Progenitor cell of endocrine pancreas (in vitro differentiated cells): ENCODE results near the gene ADARB2. TPM values are rescaled to one million over a fixed set of nuclear protein-coding genes. Genes with fewer than 3 reads are reported as not detected.

ENCODE experiments used
- DNase-seq: peaks from one replicate; pipeline ENCODE4 v3.0.0; 2021; ENCODE audit warnings: low spot score; ENCODE audit not compliant: unreplicated experiment
- H3K27ac Mint-ChIP-seq: 2 replicates; pipeline ENCODE4 v1.8.0; 2021; ENCODE audit warnings: mild to moderate bottlenecking, moderate library complexity, mixed read lengths
- H3K27me3 Mint-ChIP-seq: 2 replicates; pipeline ENCODE4 v1.8.0; 2021; ENCODE audit warnings: mixed read lengths
- H3K36me3 Mint-ChIP-seq: 2 replicates; pipeline ENCODE4 v1.8.0; 2022; ENCODE audit warnings: mixed read lengths; ENCODE audit not compliant: insufficient read depth
- H3K4me1 Mint-ChIP-seq: 2 replicates; pipeline ENCODE4 v1.8.0; 2021; ENCODE audit warnings: low read depth, mixed read lengths
- H3K4me3 Mint-ChIP-seq: 2 replicates; pipeline ENCODE4 v1.8.0; 2021; ENCODE audit warnings: low read depth, mild to moderate bottlenecking, moderate library complexity, mixed read lengths
- H3K9me3 Mint-ChIP-seq: 2 replicates; pipeline ENCODE4 v1.8.0; 2021; ENCODE audit warnings: low read depth, mixed read lengths
- total RNA-seq: library from RNA; stranded (reverse); gene quantifications from 2 replicates; pipeline ENCODE4 v1.2.1, GENCODE V29; 2021
- TF ChIP-seq, protein P1 (sequence below): fragments of 200-600 bp; sonication (generic); IDR thresholded peaks from one replicate; pipeline ENCODE4 v1.5.0; 2021; ENCODE audit warnings: antibody characterized with exemption, mild to moderate bottlenecking; ENCODE audit not compliant: unreplicated experiment

ADARB2 gene
- total RNA-seq, 1 donor from 2014 or later = 1.3 TPM

DNA sequence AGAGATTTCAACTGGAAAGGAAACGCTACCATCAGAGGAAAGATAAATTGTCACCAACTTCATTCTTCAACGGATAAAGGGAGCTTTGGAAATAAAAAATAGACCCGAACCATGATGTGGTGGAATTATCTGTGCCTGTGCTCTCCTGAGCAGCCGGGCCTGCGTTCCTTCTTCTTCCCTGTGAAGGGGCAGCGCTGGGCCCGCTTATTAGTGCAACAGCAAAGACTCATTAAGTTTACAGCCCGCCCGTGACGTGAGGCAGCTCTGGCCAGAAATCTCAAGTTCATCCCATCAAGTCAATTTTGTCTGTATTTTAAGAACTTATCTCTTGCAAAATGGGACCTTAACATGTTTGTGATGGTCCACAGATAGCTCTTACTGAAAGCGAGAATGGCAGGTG, 193.7 kb downstream of the ADARB2 start:
- H3K36me3 Mint-ChIP-seq = peaks cover 2% of the 10 kb centered on the region
- TF ChIP-seq, protein P1, sequence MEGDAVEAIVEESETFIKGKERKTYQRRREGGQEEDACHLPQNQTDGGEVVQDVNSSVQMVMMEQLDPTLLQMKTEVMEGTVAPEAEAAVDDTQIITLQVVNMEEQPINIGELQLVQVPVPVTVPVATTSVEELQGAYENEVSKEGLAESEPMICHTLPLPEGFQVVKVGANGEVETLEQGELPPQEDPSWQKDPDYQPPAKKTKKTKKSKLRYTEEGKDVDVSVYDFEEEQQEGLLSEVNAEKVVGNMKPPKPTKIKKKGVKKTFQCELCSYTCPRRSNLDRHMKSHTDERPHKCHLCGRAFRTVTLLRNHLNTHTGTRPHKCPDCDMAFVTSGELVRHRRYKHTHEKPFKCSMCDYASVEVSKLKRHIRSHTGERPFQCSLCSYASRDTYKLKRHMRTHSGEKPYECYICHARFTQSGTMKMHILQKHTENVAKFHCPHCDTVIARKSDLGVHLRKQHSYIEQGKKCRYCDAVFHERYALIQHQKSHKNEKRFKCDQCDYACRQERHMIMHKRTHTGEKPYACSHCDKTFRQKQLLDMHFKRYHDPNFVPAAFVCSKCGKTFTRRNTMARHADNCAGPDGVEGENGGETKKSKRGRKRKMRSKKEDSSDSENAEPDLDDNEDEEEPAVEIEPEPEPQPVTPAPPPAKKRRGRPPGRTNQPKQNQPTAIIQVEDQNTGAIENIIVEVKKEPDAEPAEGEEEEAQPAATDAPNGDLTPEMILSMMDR = no peak
- no peak overlapping the region for H3K27ac Mint-ChIP-seq
- H3K27me3 Mint-ChIP-seq = peaks cover 6% of the 10 kb centered on the region
- peaks cover 2% of the 10 kb centered on the region for H3K4me1 Mint-ChIP-seq
- H3K9me3 Mint-ChIP-seq = no peaks in the 10 kb centered on the region
- no peak overlapping the region for H3K4me3 Mint-ChIP-seq
- no peak for DNase-seq

DNA sequence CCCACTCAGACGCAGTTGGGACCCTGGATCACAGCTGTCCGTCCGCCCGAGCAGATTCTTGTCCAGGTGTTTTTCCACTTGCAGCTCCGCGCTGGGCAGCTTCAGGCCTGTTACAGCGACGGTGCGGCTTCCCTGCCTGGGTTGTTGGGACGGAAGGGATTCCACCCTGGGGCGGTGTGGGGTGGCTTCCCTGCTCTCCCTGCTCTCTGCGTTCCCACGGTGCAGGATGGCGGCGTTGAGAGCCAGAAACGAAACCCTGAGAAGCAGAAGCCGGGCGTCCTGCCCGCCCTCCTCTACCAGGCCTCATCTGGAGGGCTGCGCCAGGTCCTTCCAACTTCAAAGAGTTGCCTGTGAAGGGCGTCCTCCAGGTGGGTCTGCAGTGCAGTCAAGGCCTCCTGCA, 194.4 kb downstream of the ADARB2 start:
- Mint-ChIP-seq H3K36me3 (peaks cover 2% of the 10 kb centered on the region), H3K27me3 (peaks cover 6% of the 10 kb centered on the region), H3K9me3 (no peaks in the 10 kb centered on the region), H3K4me3 (no peak overlapping the region), H3K4me1 (peaks cover 2% of the 10 kb centered on the region), H3K27ac (no peak overlapping the region)
- TF ChIP-seq, protein P1 = no peak
- no peak for DNase-seq

DNA sequence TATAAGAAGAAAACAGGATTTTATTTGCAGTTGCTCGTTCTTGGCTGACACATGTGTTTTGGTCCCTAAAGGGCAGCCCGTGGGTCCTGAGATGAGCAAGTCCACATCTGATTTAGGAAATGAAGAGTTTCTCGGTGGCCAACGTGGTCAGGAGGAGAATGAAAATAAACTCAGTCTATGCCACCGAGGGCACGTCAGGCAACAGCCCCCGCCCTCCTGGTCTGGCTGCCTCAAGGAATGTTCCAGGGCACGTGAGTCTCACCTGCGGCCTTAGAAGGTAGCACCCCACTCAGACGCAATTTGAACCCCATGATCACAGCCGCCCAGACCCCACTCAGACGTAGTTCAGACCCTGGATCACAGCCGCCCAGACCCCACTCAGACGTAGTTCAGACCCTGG, 197.2 kb downstream of the ADARB2 start:
- Mint-ChIP-seq H3K4me1 (no peaks in the 10 kb centered on the region), H3K36me3 (peaks cover 2% of the 10 kb centered on the region), H3K4me3 (no peak overlapping the region), H3K9me3 (no peaks in the 10 kb centered on the region), H3K27ac (no peak overlapping the region), H3K27me3 (no peaks in the 10 kb centered on the region)
- TF ChIP-seq, protein P1 = no peak
- no peak for DNase-seq

DNA sequence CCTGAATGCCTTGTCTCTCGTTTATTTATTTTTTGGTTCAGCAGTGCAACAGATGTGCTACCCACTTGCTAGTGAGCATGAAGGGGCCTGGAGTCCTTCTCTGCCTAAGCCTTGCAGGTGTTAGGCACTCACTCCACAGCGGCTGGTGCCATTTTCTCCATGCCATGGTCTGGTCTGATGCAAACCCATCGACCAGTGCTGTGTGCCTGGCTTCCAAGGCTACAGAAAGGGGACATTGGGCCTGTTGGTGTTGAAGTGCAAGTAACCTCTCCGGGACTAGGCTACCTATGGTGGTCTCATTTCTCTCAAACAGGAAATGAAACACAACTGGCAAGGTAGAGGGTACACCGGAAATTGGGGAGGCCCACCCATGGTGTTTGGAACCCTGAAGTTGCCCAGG, 198.1 kb downstream of the ADARB2 start:
- peaks cover 2% of the 10 kb centered on the region for H3K36me3 Mint-ChIP-seq
- no peak for DNase-seq
- H3K27ac Mint-ChIP-seq = no peak overlapping the region
- no peaks in the 10 kb centered on the region for H3K9me3 Mint-ChIP-seq
- H3K4me1 Mint-ChIP-seq = no peaks in the 10 kb centered on the region
- H3K4me3 Mint-ChIP-seq = no peak overlapping the region
- TF ChIP-seq, protein P1 = no peak
- no peaks in the 10 kb centered on the region for H3K27me3 Mint-ChIP-seq

DNA sequence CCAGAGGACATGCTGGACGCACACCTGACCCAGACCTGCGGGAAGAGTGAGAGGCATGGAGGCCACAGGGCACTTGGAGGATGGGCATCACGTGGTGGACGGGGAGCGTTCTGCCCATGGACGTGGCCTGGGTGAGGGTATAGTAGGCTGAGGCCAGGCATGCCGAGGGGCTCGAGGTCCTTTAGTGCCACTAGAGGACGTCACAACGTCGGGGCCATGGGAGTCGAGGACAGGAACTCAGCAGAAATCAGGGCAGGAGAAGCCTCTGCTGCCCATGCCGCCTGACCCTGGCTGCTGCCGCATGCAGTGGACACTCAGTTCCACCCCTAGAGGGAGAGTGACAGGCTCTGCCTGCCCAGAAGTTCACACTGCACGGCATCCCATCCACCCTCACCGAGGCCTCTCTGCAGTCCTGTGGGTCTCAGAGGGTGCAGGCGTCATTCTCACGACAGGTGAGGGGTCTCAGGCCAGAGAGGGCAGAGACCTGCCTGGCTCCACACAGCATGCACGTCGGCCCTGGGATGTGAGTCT, 198.7 kb downstream of the ADARB2 start:
- Mint-ChIP-seq H3K36me3 (peaks cover 2% of the 10 kb centered on the region), H3K27me3 (no peaks in the 10 kb centered on the region), H3K27ac (no peak overlapping the region), H3K4me1 (no peaks in the 10 kb centered on the region), H3K4me3 (no peak overlapping the region), H3K9me3 (no peaks in the 10 kb centered on the region)
- TF ChIP-seq, protein P1 = no peak
- DNase-seq = no peak
